GM19324 (cell line): ENCODE results near the gene ESPN.
"Not testable (repeated sequence)": the region's sequence is repeated elsewhere in the genome, so short reads cannot be mapped to it uniquely, and the experiment has no call there.

Source experiments
- ATAC-seq: cut with Tn5 transposase; IDR thresholded peaks from one replicate; pipeline ENCODE4 v1.9.1; 2021; ENCODE audit warnings: mild to moderate bottlenecking, moderate library complexity; ENCODE audit not compliant: unreplicated experiment, low FRiP score

Gene ESPN, protein sequence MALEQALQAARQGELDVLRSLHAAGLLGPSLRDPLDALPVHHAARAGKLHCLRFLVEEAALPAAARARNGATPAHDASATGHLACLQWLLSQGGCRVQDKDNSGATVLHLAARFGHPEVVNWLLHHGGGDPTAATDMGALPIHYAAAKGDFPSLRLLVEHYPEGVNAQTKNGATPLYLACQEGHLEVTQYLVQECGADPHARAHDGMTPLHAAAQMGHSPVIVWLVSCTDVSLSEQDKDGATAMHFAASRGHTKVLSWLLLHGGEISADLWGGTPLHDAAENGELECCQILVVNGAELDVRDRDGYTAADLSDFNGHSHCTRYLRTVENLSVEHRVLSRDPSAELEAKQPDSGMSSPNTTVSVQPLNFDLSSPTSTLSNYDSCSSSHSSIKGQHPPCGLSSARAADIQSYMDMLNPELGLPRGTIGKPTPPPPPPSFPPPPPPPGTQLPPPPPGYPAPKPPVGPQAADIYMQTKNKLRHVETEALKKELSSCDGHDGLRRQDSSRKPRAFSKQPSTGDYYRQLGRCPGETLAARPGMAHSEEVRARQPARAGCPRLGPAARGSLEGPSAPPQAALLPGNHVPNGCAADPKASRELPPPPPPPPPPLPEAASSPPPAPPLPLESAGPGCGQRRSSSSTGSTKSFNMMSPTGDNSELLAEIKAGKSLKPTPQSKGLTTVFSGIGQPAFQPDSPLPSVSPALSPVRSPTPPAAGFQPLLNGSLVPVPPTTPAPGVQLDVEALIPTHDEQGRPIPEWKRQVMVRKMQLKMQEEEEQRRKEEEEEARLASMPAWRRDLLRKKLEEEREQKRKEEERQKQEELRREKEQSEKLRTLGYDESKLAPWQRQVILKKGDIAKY

DNA sequence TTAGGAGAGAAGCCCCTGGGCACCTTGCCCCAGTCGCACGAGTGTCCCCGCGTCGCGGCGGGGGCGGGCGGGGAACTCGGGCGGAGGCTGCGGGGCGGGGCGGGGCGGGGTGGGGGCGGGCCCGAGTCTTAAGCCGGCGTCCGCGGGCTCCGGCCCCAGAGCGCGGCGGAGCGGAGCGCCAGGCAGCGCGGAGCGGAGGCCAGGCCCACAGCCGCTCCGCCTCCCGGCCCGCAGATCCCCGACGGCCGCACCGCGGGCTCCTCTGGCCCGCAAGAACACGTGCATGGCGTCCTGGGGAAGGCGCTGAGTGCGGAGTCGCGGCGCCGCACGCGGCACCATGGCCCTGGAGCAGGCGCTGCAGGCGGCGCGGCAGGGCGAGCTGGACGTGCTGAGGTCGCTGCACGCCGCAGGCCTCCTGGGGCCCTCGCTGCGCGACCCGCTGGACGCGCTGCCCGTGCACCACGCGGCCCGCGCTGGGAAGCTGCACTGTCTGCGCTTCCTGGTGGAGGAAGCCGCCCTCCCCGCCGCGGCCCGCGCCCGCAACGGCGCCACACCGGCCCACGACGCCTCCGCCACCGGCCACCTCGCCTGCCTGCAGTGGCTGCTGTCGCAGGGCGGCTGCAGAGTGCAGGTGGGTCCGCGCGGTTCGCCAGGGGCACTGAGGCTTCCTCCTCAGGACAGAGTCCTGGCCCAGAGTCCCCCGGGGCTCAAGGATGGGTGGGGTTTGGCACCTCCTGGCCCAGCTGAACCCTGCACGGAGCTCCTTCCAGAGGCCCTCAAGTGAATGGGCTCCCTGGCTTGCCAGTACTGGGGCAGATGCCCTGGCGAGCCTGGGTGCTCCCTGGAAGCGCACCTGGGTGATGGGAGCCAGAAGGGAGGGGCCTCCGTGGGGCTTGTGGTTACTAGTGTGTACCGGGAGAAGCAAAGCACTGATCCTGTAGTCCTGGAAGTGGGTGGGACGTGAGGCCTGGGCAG, at the start of gene ESPN:
TSS of gene ESPN (plus strand) at position 158 of the 975 bp plus-strand sequence. CDS start at position 338, 180 bp downstream.
- ATAC-seq = no peak

DNA sequence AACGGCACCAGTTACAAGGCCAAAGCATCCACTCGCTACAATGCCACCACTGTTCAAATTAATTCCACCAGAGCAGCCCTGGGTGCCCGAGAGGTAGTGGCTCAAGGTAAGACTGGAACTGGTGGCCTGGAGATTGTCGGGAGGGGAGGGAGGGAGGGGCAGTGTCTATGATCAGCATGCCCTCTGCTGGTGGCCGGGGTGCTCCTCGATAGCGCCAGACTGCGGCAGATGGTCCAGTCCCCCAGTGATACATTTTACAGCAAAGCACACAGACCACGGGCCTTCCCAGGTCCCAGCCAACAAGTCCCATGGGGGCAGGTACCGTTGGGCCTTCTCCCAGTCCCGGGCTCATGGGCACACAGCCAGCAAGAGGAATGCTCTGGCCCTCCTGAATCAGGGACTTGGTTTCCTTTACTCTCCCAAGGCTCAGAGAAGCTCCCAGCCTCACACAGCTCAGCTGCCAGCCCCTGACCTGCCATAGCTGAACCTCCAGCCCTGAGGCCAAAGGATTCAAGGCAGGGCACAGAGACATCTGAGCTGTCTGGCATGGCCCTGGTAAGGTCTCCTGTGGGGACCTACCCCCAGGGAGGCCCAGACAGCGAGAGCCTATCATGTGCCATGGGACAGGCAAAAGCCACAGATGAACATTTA, 46.4 kb upstream of the ESPN start:
- no peak for ATAC-seq

DNA sequence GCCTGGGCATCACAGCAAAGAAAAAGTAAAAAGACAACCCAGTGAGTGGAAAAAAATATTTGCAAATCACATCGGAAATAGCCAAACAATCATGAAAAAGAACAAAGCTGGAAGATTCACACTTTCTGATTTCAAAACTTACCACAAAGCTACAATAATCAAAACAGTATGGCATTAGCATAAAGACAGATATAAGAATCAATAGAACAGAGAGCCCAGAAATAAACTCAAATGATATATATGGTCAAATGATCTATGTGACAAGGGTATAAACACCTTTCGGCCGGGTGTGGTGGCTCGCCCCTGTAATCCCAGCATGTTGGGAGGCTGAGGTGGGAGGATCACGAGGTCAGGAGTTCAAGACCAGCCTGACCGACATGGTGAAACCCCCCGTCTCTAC, 44.5 kb upstream of the ESPN start:
- no peak for ATAC-seq

DNA sequence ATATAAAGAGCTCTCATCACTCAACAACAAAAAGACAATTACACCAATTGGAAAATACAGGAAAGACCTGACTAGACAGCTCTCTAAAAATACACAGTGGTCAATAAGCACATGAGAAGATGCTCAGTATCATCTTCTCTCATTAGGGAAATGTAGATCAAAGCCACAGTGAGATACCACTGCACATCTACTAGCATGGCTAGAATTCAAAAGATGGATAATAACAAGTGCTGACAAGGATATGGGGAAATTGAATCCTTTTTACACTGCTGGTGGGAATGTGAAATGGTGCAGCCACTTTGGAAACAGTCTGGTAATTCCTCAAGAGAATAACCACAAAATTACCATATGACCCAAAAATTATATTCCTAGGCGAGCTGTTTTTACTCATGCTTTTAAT, 40.4 kb upstream of the ESPN start:
- ATAC-seq = no peak

DNA sequence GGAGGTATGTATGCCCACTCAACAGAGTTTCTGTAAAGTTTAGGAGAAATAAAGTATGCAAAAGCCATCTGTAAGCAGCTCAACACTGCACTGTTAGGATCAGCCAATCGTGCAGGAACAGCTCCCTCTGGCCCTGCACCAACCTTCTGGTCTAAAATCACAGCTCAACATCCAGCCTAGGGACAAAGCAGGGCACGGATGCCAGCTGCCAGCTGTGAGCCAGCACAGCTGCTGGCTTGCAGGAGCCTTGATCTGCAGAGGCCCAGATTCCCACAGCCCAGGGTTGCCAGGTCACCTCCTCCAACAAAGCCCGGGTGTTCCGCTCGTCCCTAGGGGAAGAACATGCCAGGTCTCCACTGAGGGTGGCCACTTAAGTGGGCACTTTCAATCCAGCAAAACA, 39.6 kb upstream of the ESPN start:
- no peak for ATAC-seq

DNA sequence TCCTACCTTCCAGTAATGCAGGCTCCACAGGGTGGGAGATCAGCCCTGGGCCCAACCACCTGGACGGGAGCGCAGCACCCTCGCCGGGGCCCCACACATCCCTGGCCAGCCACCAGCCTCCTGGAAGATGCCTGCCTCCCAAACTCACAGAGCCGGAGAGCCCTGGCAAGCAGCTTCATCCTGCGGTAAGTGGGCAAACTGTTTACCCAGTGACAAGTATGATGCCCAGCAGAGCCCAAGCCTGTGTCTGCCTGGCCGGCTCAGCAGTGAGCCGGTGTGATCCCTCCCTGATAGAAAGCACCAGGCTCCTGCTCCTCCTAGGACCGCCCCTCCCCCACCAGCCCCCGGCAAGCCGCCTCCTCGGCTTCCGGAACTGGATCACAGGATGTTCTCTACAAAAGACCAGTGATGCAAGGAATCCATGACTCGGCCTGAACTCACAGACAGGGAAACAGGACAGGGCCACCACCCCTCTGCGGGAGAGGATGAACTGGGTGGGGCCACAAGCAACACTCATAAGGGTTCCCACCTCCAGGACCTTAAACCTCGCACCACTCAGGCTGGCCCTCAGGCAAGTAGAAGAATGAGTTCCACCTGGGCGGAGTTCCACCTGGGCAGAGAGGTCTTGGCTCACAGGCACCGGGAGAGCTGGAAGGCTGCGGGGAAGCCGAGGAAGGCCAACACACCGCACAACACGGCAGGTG, 38.9 kb upstream of the ESPN start:
- ATAC-seq = no peak

DNA sequence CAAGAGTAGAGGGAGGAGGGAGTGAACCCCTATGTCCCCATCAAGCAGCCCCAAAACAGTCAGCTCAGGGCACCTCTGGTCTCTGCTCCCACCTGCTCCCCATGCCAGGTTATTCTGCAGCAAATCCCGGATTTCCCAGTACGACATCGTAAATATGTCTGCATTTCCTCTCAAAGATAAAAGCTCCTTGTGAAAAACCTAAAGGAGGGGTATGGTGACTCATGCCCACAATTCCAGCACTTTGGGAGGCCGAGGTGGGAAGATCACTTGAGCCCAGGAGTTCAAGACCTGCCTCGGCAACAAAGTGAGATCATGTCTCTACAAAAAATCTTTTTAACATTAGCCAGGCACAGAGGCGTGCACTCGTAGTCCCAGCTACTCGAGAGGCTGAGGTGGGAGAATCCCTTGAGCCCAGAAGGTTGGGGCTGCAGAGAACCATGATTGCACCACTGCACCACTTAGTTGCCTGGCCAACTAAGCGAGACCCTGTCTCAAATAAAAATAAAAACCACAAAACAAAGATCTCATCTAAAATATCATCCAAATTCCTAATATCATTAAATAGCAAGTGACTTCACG, 38.1 kb upstream of the ESPN start:
- ATAC-seq = no peak

DNA sequence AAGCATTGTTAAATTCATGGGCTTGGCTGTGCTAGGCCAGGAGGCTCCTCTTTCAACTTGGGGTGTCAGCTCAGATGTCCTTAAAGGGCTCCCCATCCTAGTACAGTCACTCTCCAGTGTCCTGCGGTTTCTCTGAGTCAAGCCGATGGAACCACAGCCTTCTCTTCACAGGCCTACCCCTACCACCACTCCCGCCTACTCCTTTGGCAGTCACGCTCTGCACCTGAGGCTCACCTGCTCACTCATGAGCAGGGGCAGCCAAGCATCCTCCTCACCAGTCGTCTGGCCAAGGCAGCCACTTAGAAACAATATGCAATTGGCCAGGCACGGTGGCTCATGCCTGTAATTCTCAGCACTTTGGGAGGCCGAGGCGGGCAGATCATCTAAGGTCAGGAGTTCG, 34.6 kb upstream of the ESPN start:
- no peak for ATAC-seq

DNA sequence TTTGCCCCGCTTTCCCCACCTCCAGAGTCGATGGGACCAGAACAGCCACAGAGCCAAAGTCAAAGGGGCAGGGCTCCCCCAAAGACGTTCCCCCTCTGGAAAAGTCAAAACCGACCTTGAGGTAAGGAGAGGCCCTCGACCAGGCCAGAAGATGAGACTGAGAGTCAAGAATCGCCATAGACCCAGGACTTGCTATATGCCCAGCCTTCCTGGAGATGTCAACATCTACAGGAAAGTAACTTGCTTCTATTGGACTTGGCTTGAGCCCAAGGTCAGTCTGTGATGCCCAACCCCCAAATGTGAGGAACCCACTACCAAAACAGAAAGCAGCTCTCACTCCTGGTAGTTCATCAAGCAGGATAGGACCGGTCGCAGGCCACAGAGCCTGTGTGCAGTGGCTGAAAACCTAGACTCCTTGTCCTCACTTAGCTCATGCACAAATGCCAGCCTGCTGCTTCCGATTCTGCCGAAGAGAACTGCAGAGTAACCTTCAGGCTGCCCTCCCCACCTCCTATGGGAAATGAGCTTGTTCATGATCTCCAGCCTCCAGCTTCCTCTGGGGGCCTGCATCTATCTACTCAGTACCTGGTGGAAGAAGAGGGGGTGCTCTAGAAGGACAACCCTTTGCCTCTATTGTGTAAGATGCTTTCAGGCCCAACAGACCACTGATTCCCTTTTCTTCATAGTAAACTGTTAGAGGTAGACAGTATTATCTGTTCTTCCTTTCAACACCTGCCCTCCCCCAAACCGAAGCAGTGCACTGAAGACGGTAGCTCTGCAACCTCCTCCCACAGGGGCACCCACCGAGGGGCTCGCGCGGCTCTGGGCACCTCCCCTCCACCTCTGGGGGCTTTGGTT, 32.4 kb upstream of the ESPN start:
- ATAC-seq = no peak

DNA sequence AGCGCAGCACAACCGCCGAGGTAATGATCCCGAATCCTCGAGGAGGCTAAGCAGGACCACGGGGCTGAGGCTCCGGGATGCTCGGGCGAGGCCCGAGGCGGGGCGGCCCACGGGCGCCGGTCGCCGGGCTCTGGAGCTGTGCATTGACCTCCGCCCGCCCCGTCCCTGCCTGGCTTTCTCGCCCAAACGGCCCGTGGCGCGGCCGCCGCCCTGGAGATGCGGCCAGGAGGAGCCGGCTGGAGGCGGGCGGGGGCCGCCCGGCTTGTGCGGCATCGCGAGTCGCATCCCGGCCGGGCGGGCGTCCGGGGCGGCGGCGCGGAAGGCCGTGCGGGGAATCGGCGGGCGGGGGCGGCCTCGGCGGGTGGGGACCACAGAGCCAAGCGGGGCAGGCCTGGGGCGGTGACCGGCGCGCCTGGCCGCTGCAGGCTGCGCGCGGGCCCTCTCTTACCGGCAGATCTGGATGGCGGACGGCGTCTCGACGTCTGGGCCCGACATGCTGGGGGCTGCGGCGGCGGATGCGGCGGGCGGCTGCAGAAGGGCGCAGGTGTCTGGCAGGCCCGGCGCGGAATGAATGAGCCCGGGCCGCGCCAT, 31.7 kb upstream of the ESPN start:
- ATAC-seq = peak; percentile 6

DNA sequence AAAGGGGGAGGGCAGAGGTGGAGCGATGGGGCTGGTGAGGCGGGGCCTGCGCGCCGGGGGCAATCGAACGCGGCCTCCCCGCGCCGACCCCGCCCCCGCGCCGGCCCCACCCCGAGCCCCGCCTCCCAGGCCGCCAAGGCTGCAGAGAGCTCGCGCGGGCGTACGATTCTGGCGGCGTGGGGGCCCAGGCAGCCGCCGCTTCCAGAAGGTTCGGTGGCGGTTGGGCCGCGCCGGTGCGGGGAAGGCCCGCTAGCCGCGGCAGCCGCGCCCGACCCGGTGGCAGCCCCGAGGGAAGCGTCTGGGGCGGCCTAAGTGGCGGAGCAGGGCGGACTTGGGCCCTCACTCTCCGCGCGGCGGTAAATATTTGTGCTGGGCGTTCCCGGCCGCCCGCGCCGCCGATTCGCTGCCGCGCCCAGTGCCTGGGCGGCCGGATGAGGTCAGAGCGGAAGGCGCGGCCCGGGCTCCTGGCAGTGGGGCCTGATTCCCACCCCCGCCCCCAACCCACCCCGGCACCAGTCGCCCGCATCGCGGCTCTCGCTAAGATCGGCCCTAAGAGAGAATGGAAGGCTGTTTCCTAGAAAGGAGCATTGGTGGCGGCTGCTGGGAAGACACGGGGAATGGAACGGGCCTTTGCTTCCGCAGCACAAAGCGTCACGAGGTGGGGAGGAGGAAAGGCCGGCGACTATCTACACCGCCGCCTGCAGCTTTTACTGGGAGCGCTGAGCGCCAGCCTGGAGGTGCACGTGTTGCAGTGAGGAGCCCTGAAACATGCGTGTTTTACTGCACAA, 31.0 kb upstream of the ESPN start, which contains the start of gene ACOT7:
TSS of gene ACOT7 (minus strand) at position 368 of the 788 bp plus-strand sequence. CDS start 368 bp downstream, outside the sequence.
- peak; percentile 89 for ATAC-seq

DNA sequence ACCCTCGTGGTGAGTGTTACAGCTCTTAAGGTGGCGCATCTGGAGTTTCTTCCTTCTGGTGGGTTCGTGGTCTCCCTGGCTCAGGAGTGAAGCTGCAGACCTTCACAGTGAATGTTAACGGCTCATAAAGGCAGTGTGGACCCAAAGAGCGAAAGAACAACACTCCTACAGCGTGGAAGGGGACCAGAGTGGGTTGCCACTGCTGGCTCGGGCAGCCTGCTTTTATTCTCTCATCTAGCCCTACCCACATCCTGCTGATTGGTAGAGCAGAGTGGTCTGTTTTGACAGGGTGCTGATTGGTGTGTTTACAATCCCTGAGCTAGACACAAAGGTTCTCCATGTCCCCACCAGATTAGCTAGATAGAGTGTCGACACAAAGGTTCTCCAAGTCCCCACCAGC, 29.4 kb upstream of the ESPN start:
- ATAC-seq = not testable (repeated sequence)

DNA sequence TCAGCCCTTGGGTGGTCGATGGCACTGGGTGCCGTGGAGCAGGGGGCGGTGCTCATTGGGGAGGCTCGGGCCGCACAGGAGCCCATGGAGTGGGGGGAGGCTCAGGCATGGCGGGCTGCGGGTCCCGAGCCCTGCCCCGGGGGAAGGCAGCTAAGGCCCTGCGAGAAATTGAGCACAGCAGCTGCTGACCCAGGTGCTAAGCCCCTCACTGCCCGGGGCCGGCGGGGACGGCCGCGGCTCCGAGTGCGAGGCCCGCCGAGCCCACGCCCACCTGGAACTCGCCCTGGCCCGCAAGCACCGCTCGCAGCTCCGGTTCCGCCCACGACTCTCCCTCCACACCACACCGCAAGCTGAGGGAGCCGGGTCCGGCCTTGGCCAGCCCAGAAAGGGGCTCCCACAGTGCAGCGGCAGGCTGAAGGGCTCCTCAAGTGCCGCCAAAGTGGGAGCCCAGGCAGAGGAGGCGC, 28.8 kb upstream of the ESPN start:
- ATAC-seq = not testable (repeated sequence)

DNA sequence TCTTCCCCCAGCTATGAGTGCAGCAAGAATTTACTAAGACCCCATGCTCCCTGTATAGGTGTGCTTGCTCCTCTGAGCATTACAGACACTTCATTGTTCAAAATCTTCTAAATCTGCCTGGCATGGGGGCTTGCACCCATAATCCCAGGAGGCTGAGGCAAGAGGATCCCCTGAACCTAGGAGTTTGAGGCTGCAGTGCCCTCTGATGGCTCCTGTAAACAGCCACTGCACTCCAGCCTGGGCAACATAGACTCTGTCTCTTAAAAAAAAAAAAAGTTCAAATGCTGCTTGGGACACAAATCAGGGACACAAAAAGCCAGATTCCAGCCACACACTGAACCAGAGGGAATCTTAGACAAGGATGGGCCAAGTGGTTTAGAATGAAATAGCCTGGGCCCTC, 27.6 kb upstream of the ESPN start:
- ATAC-seq = no peak

DNA sequence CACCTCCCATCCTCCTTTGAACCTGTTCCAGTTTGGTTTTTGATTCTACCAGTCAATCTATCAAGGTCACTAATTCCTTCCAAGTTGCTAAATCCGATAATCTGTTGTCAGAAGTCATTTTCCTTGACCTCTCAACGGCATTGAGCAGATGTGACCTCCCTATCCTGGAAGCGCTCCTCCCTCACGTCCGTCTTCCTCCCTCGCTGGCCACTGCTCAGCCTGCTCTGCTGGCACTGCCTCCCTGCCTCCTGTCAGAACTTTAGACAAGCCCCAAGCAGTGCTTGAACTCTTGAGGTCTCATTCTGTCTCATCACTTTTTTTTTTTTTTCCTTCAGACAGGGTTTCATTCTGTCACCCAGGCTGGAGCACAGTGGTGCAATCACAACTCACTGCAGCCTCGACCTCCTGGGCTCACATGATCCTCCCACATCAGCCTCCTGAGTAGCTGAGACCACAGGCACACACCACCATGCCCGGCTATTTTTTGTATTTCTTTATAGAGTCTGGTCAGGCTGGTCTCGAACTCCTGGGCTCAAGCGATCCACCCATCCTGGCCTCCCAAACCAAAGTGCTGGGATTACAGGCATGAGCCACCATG, 26.6 kb upstream of the ESPN start:
- ATAC-seq = no peak

DNA sequence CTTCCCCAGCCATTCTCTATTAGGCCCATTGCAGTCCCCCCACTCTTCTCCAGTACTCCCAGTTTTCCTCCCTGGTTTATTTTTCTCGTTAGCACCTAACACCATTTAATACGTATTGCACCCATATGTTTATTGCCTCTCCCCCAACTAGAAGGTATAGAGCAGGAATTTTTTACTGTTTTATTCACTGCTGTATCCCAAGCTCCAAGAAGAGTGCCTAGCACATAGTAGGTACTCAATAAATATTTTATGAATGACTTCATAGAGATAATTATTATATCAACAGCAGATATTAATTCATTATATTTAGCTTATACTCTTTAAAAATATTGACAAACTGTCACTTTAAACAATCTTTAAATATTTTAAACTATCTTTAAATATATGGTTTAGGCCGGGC, 25.3 kb upstream of the ESPN start:
- ATAC-seq = no peak
